Thoracic aorta (tissue), 2 donors: ENCODE results near the gene CATSPER1. TPM values are rescaled to one million over a fixed set of nuclear protein-coding genes. Genes with fewer than 3 reads are reported as not detected.

Experiments used
- ATAC-seq: fragments of 150-250 bp; one replicate; pipeline ENCODE4 v1.8.0; 2017; ENCODE audit warnings: low read depth; ENCODE audit not compliant: insufficient number of reproducible peaks, low FRiP score
- DNase-seq: peaks from one replicate; pipeline ENCODE4 v3.0.0-alpha.2; 2020; ENCODE audit warnings: low spot score
- H3K27ac ChIP-seq, 2 donors: fragments of 200-600 bp; sonication (generic); 1 replicate in 1 of 2; 2 replicates in 1 of 2; pipeline ENCODE4 v1.5.1; 2016; ENCODE audit warnings: mild to moderate bottlenecking in 2 of 2, moderate library complexity in 2 of 2
- H3K27me3 ChIP-seq: fragments of 200-600 bp; sonication (generic); replicated peaks from 2 replicates; pipeline ENCODE4 v1.6.0; 2016; ENCODE audit warnings: mild to moderate bottlenecking; ENCODE audit not compliant: insufficient read depth
- H3K36me3 ChIP-seq: fragments of 200-600 bp; sonication (generic); one replicate; pipeline ENCODE4 v1.5.1; 2016
- H3K4me1 ChIP-seq, 2 donors: fragments of 200-600 bp; sonication (generic); 1 replicate in 1 of 2; 2 replicates in 1 of 2; pipeline versions ENCODE4 v1.5.1 to v1.6.0; 2016; ENCODE audit warnings: low read depth in 2 of 2, mild to moderate bottlenecking in 1 of 2; ENCODE audit not compliant: control insufficient read depth in 1 of 2
- H3K4me3 ChIP-seq: fragments of 200-600 bp; sonication (generic); 2 replicates; pipeline ENCODE4 v1.5.1; 2016; ENCODE audit warnings: mild to moderate bottlenecking
- H3K9me3 ChIP-seq: fragments of 200-600 bp; sonication (generic); 2 replicates; pipeline ENCODE4 v1.5.1; 2016
- CTCF ChIP-seq: fragments of 200-600 bp; sonication (generic); IDR thresholded peaks from one replicate; pipeline ENCODE4 v1.5.1; 2019; ENCODE audit warnings: antibody characterized with exemption
- total RNA-seq, 2 donors: library from RNA; depleted of rRNA; stranded (reverse); fragments of >200 nt; gene quantifications; one replicate each; pipeline versions ENCODE4 v1.1.0 to v1.2.3, GENCODE V29; 2016

The CATSPER1 gene
- total RNA-seq, 2 donors from 2014 or later: not detected

DNA sequence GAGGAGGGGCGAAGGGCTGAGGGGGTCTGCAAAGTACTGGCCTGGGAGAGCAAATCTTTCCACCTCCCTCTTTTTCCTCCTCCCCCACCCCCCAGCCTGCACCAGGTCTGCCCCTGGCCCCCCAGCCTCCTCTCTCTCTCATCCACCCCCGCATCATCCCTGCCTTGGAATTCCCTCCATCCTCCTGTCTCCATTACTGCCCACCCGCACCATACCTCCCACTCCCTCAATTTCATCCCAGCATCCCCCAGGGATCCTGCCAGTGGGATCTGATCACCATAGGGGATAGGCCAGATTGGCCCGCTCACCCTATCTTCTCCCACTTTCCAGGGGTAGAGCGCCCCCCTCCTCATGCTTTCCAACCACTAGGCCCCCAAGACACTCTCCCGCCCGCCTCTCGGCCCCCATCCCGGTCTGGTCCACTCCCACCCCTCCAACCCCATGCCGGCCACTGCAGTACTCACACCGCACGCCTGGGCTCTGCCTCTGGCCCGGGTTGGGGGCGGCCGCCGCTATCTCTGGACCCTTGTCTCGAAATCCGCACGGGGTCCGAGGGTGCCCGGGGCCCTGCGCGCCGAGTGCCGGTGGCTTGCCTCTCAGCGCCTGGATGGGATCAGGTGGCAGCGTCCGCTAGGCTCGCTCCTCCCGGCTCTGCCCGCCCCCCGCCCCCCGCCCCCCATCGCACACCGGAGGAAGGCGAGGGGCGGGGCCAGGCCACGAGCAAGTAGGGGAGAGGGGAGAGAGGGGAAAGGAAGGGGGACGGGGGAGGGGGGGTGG, 22.5 kb upstream of the CATSPER1 start, which contains the start of gene GAL3ST3:
GAL3ST3 (minus strand) TSS at position 615 of the 777 bp plus-strand sequence. CDS start 3,746 bp downstream, outside the sequence.
- no peak for TF ChIP-seq CTCF

DNA sequence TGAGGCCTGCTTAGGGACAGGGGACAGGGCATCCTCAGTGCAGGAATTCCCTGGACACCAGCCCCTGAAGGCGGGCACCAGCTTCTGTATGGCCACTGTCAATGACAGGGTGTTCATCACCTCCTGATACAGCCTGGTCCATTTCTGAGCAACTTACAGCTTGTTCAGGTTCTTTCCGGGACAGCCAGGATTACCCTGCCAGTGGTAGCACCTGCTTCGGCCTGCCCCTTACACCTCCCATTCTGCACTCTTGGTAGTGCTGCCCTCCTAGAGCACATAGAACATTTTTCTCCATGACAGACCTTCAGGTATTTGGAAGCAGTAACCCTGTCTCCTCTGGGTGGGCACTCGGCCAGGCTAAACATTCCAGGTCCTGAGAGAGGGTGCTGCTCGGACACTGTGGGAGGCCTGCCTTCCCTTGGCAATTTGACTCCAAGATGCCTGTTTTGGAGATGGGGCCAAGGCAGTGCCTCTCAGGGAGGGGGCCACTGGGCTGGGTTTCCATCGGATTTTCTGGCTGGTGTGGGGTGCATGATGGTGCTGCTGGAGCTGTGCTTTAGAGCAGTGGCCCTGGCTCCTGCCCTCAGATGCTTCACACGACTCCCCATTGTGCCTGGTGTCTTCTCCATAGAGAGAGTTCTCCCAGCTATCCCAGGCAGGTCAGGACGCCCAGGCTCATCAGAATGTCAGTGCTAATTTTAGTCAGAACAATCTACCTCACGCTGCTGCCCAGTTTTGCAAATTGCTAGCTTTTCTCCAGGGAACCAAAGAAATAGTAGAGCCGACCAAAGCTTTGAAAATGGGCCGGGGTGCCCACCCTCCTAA, 21.5 kb upstream of the CATSPER1 start:
- no peak overlapping the region for H3K4me3 ChIP-seq
- peaks cover 5 to 24% of the 10 kb centered on the region in 2 donors for H3K4me1 ChIP-seq
- no peak for ATAC-seq

More for the DNA sequence above, 22.5 kb upstream of the CATSPER1 start, which contains the start of gene GAL3ST3:
- no peak for DNase-seq
- no peaks in the 10 kb centered on the region for H3K27me3 ChIP-seq
- H3K27ac ChIP-seq: no peak within 1 kb of the TSS
- H3K9me3 ChIP-seq: no peaks in the 10 kb centered on the region
- peak within 1 kb of the TSS; percentile 29 for H3K4me3 ChIP-seq
- ATAC-seq: no peak
- H3K36me3 ChIP-seq: no peaks in the 10 kb centered on the region
- peaks cover 14 to 34% of the 10 kb centered on the region in 2 donors for H3K4me1 ChIP-seq

GRCh38 chr11:66046901-66047300, 20.6 kb upstream of the CATSPER1 start:
- Histone ChIP-seq H3K27me3 (no peaks in the 10 kb centered on the region), H3K36me3 (no peaks in the 10 kb centered on the region), H3K4me3 (no peak overlapping the region), H3K9me3 (no peaks in the 10 kb centered on the region), H3K4me1 (peaks cover 5 to 23% of the 10 kb centered on the region in 2 donors), H3K27ac (no peak overlapping the region)
- TF ChIP-seq CTCF: no peak
- DNase-seq (no peak), ATAC-seq (no peak)

More for the DNA sequence above, 21.5 kb upstream of the CATSPER1 start:
- Histone ChIP-seq H3K36me3 (no peaks in the 10 kb centered on the region), H3K9me3 (no peaks in the 10 kb centered on the region), H3K27ac (no peak overlapping the region), H3K27me3 (no peaks in the 10 kb centered on the region)
- no peak for DNase-seq
- TF ChIP-seq CTCF: no peak

DNA sequence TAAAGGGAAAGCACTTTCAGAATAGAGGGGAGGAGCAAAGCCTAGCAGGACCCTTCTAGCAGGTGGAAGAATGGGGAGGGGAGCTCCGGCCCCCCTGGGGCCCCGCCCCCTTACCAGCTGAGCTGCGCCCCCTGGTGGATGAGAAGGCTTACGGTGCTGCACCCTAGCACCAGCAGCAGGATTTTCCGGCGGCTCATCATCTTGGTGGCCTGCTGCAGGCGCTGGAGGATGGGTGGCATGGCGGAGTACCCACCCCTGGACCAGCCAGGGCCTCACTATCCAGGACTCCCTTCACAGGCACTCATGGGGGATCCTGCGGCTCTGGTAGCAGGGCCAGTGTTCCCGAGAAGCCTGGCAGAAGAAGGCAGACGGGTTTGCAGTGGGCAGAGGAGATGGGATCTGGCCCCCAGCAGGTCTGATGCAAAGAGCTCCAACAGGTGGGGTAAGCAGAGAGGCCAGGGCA, 18.9 kb upstream of the CATSPER1 start:
- DNase-seq: no peak
- H3K27ac ChIP-seq: no peak overlapping the region
- H3K27me3 ChIP-seq: no peaks in the 10 kb centered on the region
- no peak overlapping the region for H3K4me3 ChIP-seq
- H3K4me1 ChIP-seq: peaks cover 0 to 16% of the 10 kb centered on the region in 2 donors
- ATAC-seq: no peak
- no peaks in the 10 kb centered on the region for H3K36me3 ChIP-seq
- peak; percentile 91 for TF ChIP-seq CTCF
- no peaks in the 10 kb centered on the region for H3K9me3 ChIP-seq

DNA sequence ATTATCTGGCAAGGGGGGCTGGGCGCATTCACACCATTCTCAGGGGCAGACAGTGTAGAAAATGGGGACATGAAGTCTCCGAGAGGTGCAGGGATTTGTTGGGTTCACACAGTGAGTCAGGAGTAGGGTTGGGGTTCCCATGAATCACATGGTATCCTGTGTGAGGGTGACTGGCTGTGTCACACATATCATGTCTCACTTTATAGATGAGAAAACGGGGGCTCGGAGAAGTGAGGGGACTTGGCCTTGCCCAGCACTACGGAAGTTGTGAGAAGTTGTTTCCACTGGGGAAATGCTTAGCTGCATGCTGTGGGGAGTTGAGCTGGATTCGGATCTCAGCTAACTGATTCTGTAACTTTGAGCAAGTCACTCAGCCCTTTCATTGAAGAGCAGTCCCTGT, 18.5 kb upstream of the CATSPER1 start:
- no peaks in the 10 kb centered on the region for H3K36me3 ChIP-seq
- DNase-seq (no peak), ATAC-seq (no peak)
- no peak overlapping the region for H3K27ac ChIP-seq
- H3K4me1 ChIP-seq: peaks cover 0 to 16% of the 10 kb centered on the region in 2 donors
- H3K9me3 ChIP-seq: no peaks in the 10 kb centered on the region
- H3K4me3 ChIP-seq: no peak overlapping the region
- TF ChIP-seq CTCF: no peak
- no peaks in the 10 kb centered on the region for H3K27me3 ChIP-seq
